ENCODE results near the gene CTDSPL.

Gene CTDSPL

GRCh38 chr3:37905346-37905745 is 43.7 kb downstream of the CTDSPL start:
- DNase-seq (ENCODE audit: low spot score), result no peak
- H3K4me3 ChIP-seq, result peak overlapping the region; percentile 8
- TF ChIP-seq, protein P1, sequence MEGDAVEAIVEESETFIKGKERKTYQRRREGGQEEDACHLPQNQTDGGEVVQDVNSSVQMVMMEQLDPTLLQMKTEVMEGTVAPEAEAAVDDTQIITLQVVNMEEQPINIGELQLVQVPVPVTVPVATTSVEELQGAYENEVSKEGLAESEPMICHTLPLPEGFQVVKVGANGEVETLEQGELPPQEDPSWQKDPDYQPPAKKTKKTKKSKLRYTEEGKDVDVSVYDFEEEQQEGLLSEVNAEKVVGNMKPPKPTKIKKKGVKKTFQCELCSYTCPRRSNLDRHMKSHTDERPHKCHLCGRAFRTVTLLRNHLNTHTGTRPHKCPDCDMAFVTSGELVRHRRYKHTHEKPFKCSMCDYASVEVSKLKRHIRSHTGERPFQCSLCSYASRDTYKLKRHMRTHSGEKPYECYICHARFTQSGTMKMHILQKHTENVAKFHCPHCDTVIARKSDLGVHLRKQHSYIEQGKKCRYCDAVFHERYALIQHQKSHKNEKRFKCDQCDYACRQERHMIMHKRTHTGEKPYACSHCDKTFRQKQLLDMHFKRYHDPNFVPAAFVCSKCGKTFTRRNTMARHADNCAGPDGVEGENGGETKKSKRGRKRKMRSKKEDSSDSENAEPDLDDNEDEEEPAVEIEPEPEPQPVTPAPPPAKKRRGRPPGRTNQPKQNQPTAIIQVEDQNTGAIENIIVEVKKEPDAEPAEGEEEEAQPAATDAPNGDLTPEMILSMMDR (IDR thresholded peaks at IDR 0.05), result no peak
- peak overlapping the region; percentile 73 to 84 for H3K27ac ChIP-seq

- TF ChIP-seq, protein P1 (IDR thresholded peaks at IDR 0.05), result no peak
- DNase-seq (ENCODE audit: low spot score), result no peak
Observed at GRCh38 chr3:37905987-37906674, 44.5 kb downstream of the CTDSPL start.

DNA sequence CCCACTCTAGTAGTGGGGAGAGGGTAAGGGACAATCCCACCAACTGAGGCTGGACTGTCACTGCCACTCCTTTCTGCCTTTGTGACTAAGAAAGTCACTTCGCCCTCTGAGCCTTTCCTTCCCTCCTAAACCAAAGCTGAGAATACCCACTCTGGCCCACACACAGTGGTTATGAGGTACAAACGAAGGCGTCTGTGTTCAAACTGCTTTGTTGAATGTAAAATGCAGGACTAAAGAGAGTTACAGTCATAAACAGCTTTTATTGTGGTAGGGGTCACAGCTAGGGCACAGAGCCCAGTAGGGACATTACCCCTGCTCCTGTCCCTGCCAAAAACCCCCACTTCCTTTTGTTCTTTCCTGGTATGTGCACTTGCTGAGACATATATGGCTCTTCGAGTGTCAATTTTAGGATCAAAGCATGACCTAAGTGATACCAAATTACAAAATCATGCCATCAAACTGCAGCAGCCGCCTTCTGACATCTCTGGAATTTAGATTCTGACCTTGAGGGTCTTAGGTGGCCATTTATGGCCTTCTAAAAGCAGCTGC is 45.1 kb downstream of the CTDSPL start:
- no peak for DNase-seq (ENCODE audit: low spot score)
- TF ChIP-seq, protein P1 (IDR thresholded peaks at IDR 0.05), result no peak
- Histone ChIP-seq H3K4me3 (peak overlapping the region; percentile 8), H3K27ac (peak overlapping the region; percentile 73 to 84)

More at GRCh38 chr3:37905987-37906674, 44.5 kb downstream of the CTDSPL start:
- Histone ChIP-seq H3K27ac (peak overlapping the region; percentile 73 to 84), H3K4me3 (peak overlapping the region; percentile 8)

GRCh38 chr3:37907371-37907770 is 45.7 kb downstream of the CTDSPL start:
- DNase-seq (ENCODE audit: low spot score), result no peak
- H3K4me3 ChIP-seq, result no peak overlapping the region
- peak overlapping the region; percentile 73 to 84 for H3K27ac ChIP-seq
- TF ChIP-seq, protein P1 (IDR thresholded peaks at IDR 0.05), result no peak

- DNase-seq (ENCODE audit: low spot score), result no peak
- H3K4me3 ChIP-seq, result no peak overlapping the region
- H3K27ac ChIP-seq, result no peak overlapping the region
- TF ChIP-seq, protein P1 (IDR thresholded peaks at IDR 0.05), result no peak
Observed at GRCh38 chr3:37907906-37908305, 46.2 kb downstream of the CTDSPL start.

DNA sequence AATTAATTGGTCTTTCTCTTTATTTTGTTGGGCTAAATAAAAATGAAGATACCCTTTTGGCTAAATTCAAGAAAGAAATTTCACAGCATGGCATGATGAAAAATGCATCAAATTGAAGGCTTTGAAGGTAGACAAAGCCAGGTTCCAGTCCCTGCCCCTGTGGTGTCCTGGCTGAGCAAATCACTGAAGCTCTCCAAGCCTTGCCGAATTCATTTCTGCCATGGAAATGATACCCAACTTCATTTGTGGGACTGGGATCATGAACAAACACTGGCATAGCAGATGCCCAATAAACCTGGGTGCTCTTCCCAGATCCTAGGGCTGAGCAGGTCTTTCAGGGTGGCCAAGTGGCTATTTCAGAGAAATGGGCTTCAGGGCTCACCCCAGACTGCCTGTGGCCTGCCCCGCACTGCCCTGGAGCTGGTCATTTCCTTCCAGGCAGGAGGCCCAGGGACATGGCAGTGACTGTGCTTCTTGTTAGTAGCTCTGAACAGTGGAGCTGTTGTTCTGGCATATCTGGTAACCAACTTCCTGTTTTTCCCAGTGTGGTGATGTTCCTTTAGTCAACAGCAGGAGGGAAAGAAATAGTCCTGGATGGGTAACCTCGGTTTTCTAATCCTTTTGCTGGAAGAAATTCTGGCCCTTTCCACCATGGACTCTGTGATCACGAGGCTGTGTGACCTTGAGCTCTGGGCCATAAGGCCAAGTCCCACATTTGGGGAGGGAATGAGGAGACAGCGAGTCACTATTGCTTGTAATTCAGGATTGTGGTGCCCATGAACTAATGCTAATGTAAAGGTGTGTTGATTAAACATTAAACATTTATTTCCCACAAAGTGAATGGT is 47.6 kb downstream of the CTDSPL start:
- TF ChIP-seq, protein P1 (IDR thresholded peaks at IDR 0.05), result no peak
- DNase-seq (ENCODE audit: low spot score), result no peak
- no peak overlapping the region for H3K4me3 ChIP-seq
- peak overlapping the region in 1 of 2 donors; percentile 57 for H3K27ac ChIP-seq

Data from coronary artery (tissue), 2 donors.